Measurements from ENCODE around the gene SMCO4.

DNA sequence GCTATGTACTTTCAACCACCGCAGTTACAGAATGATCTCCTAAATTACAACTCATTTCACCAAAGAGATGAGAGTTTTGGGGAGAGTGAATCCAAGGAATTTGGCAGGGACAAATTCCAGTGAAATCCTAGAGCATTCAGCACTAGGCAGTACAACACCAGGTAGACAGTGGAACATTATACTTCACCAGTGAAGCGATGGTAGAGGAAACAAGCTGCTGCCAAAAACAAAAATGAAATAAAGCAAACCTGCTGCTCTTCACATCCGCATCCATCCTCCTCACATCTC is 16.9 kb downstream of the SMCO4 start:
- TF ChIP-seq, protein P1, sequence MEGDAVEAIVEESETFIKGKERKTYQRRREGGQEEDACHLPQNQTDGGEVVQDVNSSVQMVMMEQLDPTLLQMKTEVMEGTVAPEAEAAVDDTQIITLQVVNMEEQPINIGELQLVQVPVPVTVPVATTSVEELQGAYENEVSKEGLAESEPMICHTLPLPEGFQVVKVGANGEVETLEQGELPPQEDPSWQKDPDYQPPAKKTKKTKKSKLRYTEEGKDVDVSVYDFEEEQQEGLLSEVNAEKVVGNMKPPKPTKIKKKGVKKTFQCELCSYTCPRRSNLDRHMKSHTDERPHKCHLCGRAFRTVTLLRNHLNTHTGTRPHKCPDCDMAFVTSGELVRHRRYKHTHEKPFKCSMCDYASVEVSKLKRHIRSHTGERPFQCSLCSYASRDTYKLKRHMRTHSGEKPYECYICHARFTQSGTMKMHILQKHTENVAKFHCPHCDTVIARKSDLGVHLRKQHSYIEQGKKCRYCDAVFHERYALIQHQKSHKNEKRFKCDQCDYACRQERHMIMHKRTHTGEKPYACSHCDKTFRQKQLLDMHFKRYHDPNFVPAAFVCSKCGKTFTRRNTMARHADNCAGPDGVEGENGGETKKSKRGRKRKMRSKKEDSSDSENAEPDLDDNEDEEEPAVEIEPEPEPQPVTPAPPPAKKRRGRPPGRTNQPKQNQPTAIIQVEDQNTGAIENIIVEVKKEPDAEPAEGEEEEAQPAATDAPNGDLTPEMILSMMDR (IDR thresholded peaks at IDR 0.05) = no peak
- TF ChIP-seq POLR2A (IDR thresholded peaks at IDR 0.05) = no peak

All from body of pancreas (tissue), 4 donors.